ENCODE results near the gene MVK.

MVK gene

GRCh38 chr12:109609342-109609741 lies 35.7 kb downstream of the MVK start:
- Histone ChIP-seq H3K9ac (ENCODE audit: low read length) (no peak overlapping the region), H3K9me3 (ENCODE audit: insufficient read depth, low read length) (no peaks in the 10 kb centered on the region), H3K27ac (ENCODE audit: low read depth, low read length) (no peak overlapping the region), H3K27me3 (ENCODE audit: low read length) (no peaks in the 10 kb centered on the region), H3K4me3 (ENCODE audit: insufficient read depth, low read length, poor library complexity, severe bottlenecking) (no peak overlapping the region), H3K36me3 (ENCODE audit: low read length) (no peaks in the 10 kb centered on the region), H3K4me2 (ENCODE audit: low read depth, low read length, poor library complexity, severe bottlenecking) (no peak overlapping the region), H4K20me1 (ENCODE audit: low read depth, low read length) (no peaks in the 10 kb centered on the region), H3F3A (ENCODE audit: insufficient read depth) (no peaks in the 10 kb centered on the region), H3K79me2 (ENCODE audit: insufficient read depth, low read length) (no peaks in the 10 kb centered on the region), H3K9me2 (replicated peaks; ENCODE audit: insufficient read depth, low read length) (no peaks in the 10 kb centered on the region), H2AFZ (ENCODE audit: low read depth, low read length, severe bottlenecking) (no peak overlapping the region)
- TF ChIP-seq CTCF (IDR thresholded peaks at IDR 0.05; ENCODE audit: insufficient read depth, low read length, poor library complexity, severe bottlenecking): no peak
- TF ChIP-seq EZH2phosphoT487 (conservative IDR thresholded peaks at IDR 0.05; ENCODE audit: low read length): no peak

GRCh38 chr12:109610523-109610922 lies 36.9 kb downstream of the MVK start:
- H3K79me2 ChIP-seq (ENCODE audit: insufficient read depth, low read length): no peaks in the 10 kb centered on the region
- TF ChIP-seq CTCF (IDR thresholded peaks at IDR 0.05; ENCODE audit: insufficient read depth, low read length, poor library complexity, severe bottlenecking): no peak
- TF ChIP-seq EZH2phosphoT487 (conservative IDR thresholded peaks at IDR 0.05; ENCODE audit: low read length): no peak
- no peaks in the 10 kb centered on the region for H3K9me2 ChIP-seq (replicated peaks; ENCODE audit: insufficient read depth, low read length)
- H2AFZ ChIP-seq (ENCODE audit: low read depth, low read length, severe bottlenecking): no peak overlapping the region
- no peak overlapping the region for H3K4me3 ChIP-seq (ENCODE audit: insufficient read depth, low read length, poor library complexity, severe bottlenecking)
- no peak overlapping the region for H3K27ac ChIP-seq (ENCODE audit: low read depth, low read length)
- H4K20me1 ChIP-seq (ENCODE audit: low read depth, low read length): no peaks in the 10 kb centered on the region
- H3K27me3 ChIP-seq (ENCODE audit: low read length): no peaks in the 10 kb centered on the region
- no peaks in the 10 kb centered on the region for H3F3A ChIP-seq (ENCODE audit: insufficient read depth)
- no peaks in the 10 kb centered on the region for H3K36me3 ChIP-seq (ENCODE audit: low read length)
- H3K4me2 ChIP-seq (ENCODE audit: low read depth, low read length, poor library complexity, severe bottlenecking): no peak overlapping the region
- no peak overlapping the region for H3K9ac ChIP-seq (ENCODE audit: low read length)
- no peaks in the 10 kb centered on the region for H3K9me3 ChIP-seq (ENCODE audit: insufficient read depth, low read length)

GRCh38 chr12:109611223-109611622 lies 37.6 kb downstream of the MVK start:
- H3K4me2 ChIP-seq (ENCODE audit: low read depth, low read length, poor library complexity, severe bottlenecking): no peak overlapping the region
- H2AFZ ChIP-seq (ENCODE audit: low read depth, low read length, severe bottlenecking): no peak overlapping the region
- H3F3A ChIP-seq (ENCODE audit: insufficient read depth): no peaks in the 10 kb centered on the region
- no peaks in the 10 kb centered on the region for H3K27me3 ChIP-seq (ENCODE audit: low read length)
- TF ChIP-seq CTCF (IDR thresholded peaks at IDR 0.05; ENCODE audit: insufficient read depth, low read length, poor library complexity, severe bottlenecking) (no peak), EZH2phosphoT487 (conservative IDR thresholded peaks at IDR 0.05; ENCODE audit: low read length) (no peak)
- H3K36me3 ChIP-seq (ENCODE audit: low read length): no peaks in the 10 kb centered on the region
- no peak overlapping the region for H3K9ac ChIP-seq (ENCODE audit: low read length)
- no peaks in the 10 kb centered on the region for H3K9me2 ChIP-seq (replicated peaks; ENCODE audit: insufficient read depth, low read length)
- H3K9me3 ChIP-seq (ENCODE audit: insufficient read depth, low read length): no peaks in the 10 kb centered on the region
- H3K79me2 ChIP-seq (ENCODE audit: insufficient read depth, low read length): no peaks in the 10 kb centered on the region
- H3K27ac ChIP-seq (ENCODE audit: low read depth, low read length): no peak overlapping the region
- H4K20me1 ChIP-seq (ENCODE audit: low read depth, low read length): no peaks in the 10 kb centered on the region
- H3K4me3 ChIP-seq (ENCODE audit: insufficient read depth, low read length, poor library complexity, severe bottlenecking): no peak overlapping the region
